Panc1 (cell line): ENCODE measurements around the gene KCNIP4. TPM values are rescaled to one million over a fixed set of nuclear protein-coding genes. Genes with fewer than 3 reads are reported as not detected.
A peak's percentile ranks its signal among the peaks of the same experiment; 100 is the strongest.

ENCODE experiments used
- ATAC-seq: fragments of 200-7000 bp; cut with Tn5 transposase; 2 replicates; pipeline ENCODE4 v1.9.1; 2020; ENCODE audit warnings: mild to moderate bottlenecking, moderate library complexity
- BruUV-seq: library from RNA; stranded (reverse); fragments of 400-500 nt; replicated peaks from 2 replicates; lab custom pipeline; 2021; lab: Mats Ljungman, UMichigan
- CTCF ChIA-PET: fragments of 300-600 bp; sonication (Branson Sonifier 250); formaldehyde crosslinking; loops from one replicate; lab custom pipeline; 2022; ENCODE audit warnings: antibody characterized with exemption; lab: Charles Lee
- POLR2A ChIA-PET: fragments of 300-600 bp; sonication (Branson Sonifier 250); formaldehyde crosslinking; loops from one replicate; lab custom pipeline; 2022; ENCODE audit warnings: antibody characterized with exemption; lab: Charles Lee
- DNase-seq: peaks from one replicate; pipeline ENCODE4 v3.0.0-alpha.2; 2010; ENCODE audit warnings: low read depth, low spot score
- H3K27ac ChIP-seq: 2 replicates; pipeline ENCODE4 v1.5.1; 2011; ENCODE audit warnings: mild to moderate bottlenecking, low read length, inconsistent platforms
- H3K27me3 ChIP-seq: fragments of 200-500 bp; sonication (Bioruptor generic); 2 replicates; pipeline ENCODE4 v1.6.0; 2014; ENCODE audit warnings: low read length, inconsistent platforms; ENCODE audit not compliant: control insufficient read depth, insufficient read depth
- H3K36me3 ChIP-seq: fragments of 200-500 bp; sonication (Bioruptor generic); 2 replicates; pipeline ENCODE4 v1.5.1; 2014; ENCODE audit warnings: inconsistent platforms, mild to moderate bottlenecking, low read length, moderate library complexity; ENCODE audit not compliant: control insufficient read depth, insufficient read depth
- H3K4me1 ChIP-seq: 2 replicates; pipeline ENCODE4 v1.5.1; 2011; ENCODE audit warnings: inconsistent platforms, mild to moderate bottlenecking, low read length, moderate library complexity; ENCODE audit not compliant: control insufficient read depth, insufficient read depth
- H3K4me3 ChIP-seq, 2 experiments: 2 replicates each; pipeline ENCODE4 v1.5.1; 2011 to 2012; ENCODE audit warnings: low read depth in 2 of 2, low read length in 2 of 2, mild to moderate bottlenecking in 2 of 2, inconsistent platforms in 1 of 2, moderate library complexity in 1 of 2
- H3K9me3 ChIP-seq: fragments of 200-500 bp; sonication (Bioruptor generic); 2 replicates; pipeline ENCODE4 v1.5.1; 2014; ENCODE audit warnings: low read depth, mild to moderate bottlenecking, inconsistent platforms, low read length, moderate library complexity; ENCODE audit not compliant: control insufficient read depth, insufficient read depth
- CTCF ChIP-seq: fragments of 450-650 bp; IDR thresholded peaks from 2 replicates; pipeline ENCODE4 v1.5.1; 2017; ENCODE audit warnings: mild to moderate bottlenecking
- POLR2AphosphoS5 ChIP-seq: IDR thresholded peaks from 2 replicates; pipeline ENCODE4 v1.6.1; 2012; ENCODE audit warnings: mild to moderate bottlenecking, low read depth, low read length, moderate library complexity
- SIN3A ChIP-seq: IDR thresholded peaks from 2 replicates; pipeline ENCODE4 v1.6.1; 2012; ENCODE audit warnings: low read depth, mild to moderate bottlenecking, low read length, moderate library complexity, borderline replicate concordance; ENCODE audit not compliant: insufficient read depth
- TCF7L2 ChIP-seq: IDR thresholded peaks from 2 replicates; pipeline ENCODE4 v1.6.1; 2011; ENCODE audit warnings: mild to moderate bottlenecking, low read depth, low read length, inconsistent platforms
- in situ Hi-C: cut with HindIII; loops from 2 replicates; pipeline ENCODE4 v1.10.0; 2016; ENCODE audit warnings: low sequenced_read_pairs, low pct_unique_long_range_greater_than_20kb
- intact Hi-C: fragments of 100-400 bp; cut with micrococcal nuclease; formaldehyde crosslinking; loops from one replicate; pipeline ENCODE4 v1.10.0; 2022; ENCODE audit not compliant: unreplicated experiment
- total RNA-seq: library from RNA; stranded (reverse); gene quantifications from one replicate; pipeline ENCODE4 v1.2.1, GENCODE V29; 2021; ENCODE audit not compliant: unreplicated experiment
- TF ChIP-seq, protein P1 (sequence below), 2 experiments: IDR thresholded peaks; 2 replicates each; pipeline ENCODE4 v1.6.1; 2011 to 2012; ENCODE audit warnings: low read depth in 2 of 2, control low read depth in 1 of 2, low read length in 1 of 2, mild to moderate bottlenecking in 1 of 2, moderate library complexity in 1 of 2; ENCODE audit not compliant: insufficient read depth in 1 of 2

Gene KCNIP4
- total RNA-seq, 1 experiment from 2014 or later, result not detected

- no peak overlapping the region for H3K4me3 ChIP-seq
- CTCF ChIA-PET, result interaction anchor here (0.9 kb wide), 1 partner anchor 697 kb away, joined by 3 read pairs; no protein-coding TSS in a partner anchor
- intact Hi-C loops (no loop called here), in situ Hi-C loops (no loop called here)
- H3K9me3 ChIP-seq, result no peaks in the 10 kb centered on the region
- H3K4me1 ChIP-seq, result no peaks in the 10 kb centered on the region
- POLR2A ChIA-PET, result no interaction called here
- H3K36me3 ChIP-seq, result no peaks in the 10 kb centered on the region
- TF ChIP-seq, protein P1, sequence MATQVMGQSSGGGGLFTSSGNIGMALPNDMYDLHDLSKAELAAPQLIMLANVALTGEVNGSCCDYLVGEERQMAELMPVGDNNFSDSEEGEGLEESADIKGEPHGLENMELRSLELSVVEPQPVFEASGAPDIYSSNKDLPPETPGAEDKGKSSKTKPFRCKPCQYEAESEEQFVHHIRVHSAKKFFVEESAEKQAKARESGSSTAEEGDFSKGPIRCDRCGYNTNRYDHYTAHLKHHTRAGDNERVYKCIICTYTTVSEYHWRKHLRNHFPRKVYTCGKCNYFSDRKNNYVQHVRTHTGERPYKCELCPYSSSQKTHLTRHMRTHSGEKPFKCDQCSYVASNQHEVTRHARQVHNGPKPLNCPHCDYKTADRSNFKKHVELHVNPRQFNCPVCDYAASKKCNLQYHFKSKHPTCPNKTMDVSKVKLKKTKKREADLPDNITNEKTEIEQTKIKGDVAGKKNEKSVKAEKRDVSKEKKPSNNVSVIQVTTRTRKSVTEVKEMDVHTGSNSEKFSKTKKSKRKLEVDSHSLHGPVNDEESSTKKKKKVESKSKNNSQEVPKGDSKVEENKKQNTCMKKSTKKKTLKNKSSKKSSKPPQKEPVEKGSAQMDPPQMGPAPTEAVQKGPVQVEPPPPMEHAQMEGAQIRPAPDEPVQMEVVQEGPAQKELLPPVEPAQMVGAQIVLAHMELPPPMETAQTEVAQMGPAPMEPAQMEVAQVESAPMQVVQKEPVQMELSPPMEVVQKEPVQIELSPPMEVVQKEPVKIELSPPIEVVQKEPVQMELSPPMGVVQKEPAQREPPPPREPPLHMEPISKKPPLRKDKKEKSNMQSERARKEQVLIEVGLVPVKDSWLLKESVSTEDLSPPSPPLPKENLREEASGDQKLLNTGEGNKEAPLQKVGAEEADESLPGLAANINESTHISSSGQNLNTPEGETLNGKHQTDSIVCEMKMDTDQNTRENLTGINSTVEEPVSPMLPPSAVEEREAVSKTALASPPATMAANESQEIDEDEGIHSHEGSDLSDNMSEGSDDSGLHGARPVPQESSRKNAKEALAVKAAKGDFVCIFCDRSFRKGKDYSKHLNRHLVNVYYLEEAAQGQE (IDR thresholded peaks at IDR 0.05; ENCODE audit: insufficient read depth in 1 of 2, low read depth in 2 of 2, low read length in 1 of 2), result no peak
- TF ChIP-seq SIN3A (no peak), POLR2AphosphoS5 (no peak), TCF7L2 (no peak), CTCF (no peak)
- DNase-seq (no peak), ATAC-seq (no peak)
- H3K27ac ChIP-seq, result no peak overlapping the region
- no peaks in the 10 kb centered on the region for H3K27me3 ChIP-seq
- no TSS peak for BruUV-seq
These were observed 478.0 kb downstream of the KCNIP4 start for GRCh38 chr4:21470535-21470934.

DNA sequence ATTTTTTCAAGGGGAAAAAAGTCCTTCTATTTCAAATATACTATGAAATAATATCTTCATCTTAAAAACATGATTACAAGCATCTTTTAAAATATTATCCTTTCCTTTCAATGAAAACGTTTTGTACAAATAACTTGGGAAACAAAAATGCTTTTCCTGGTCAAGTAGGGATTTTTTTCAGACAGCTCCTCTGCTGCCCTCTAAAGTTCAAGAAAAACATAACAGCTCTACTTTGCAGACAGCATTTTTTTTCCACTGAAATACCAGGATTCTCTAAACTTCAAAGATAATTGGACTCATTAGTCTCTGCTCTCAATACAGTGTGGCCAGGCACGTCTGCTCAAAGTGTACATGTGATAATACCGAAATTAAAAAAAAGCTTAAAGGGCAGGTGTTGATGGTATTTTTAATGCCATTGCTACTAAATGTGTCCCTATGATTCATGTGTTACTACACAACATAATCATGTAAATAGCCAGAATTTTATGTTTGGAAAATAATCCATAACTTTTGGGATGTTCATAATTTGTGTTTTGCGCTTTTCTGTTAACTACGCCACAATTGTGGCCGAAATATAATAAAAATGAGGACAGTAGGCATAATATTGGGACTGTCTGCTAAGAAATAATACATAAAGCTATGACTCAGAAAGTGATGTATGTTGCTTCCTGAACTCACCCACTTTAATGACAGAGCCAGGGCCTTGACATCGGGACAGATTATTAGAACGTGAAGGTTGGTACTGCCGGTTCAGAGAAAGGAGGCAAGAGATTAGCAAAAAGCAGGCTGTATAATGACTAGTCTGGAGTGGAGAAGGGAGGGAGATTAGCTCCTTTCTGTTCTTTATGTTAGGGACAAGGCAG lies 478.9 kb downstream of the KCNIP4 start:
- ChIA-PET CTCF (interaction anchor here (1.2 kb wide), 1 partner anchor 696 kb away, joined by 8 read pairs; no protein-coding TSS in a partner anchor), POLR2A (no interaction called here)
- Histone ChIP-seq H3K4me3 (no peak overlapping the region), H3K27ac (no peak overlapping the region), H3K9me3 (no peaks in the 10 kb centered on the region), H3K36me3 (no peaks in the 10 kb centered on the region), H3K4me1 (no peaks in the 10 kb centered on the region), H3K27me3 (no peaks in the 10 kb centered on the region)
- in situ Hi-C loops, result no loop called here
- BruUV-seq, result no TSS peak
- ATAC-seq (no peak), DNase-seq (peak; percentile 7)
- TF ChIP-seq CTCF (peak; percentile 53; the same call in 1 of the 2 replicates), TCF7L2 (no peak)
- intact Hi-C loops, result loop anchor here (2.0 kb wide), 1 partner anchor 697 kb away; no protein-coding TSS in a partner anchor
